ENCODE measurements around the gene BZW1. TPM values are rescaled to one million over a fixed set of nuclear protein-coding genes. Genes with fewer than 3 reads are reported as not detected.

BZW1 gene
- total and polyA plus RNA-seq, 2 experiments from 2014 or later: 118 to 323 TPM

- Histone ChIP-seq H3K79me2 (replicated peaks; ENCODE audit: insufficient read depth) (no peaks in the 10 kb centered on the region), H2AFZ (no peak overlapping the region), H3K9me2 (ENCODE audit: insufficient read depth) (no peaks in the 10 kb centered on the region), H3K4me1 (ENCODE audit: insufficient read depth) (peaks cover 3% of the 10 kb centered on the region; the same call in 1 of the 2 replicates), H3K27ac (ENCODE audit: low read depth) (no peak overlapping the region), H3K27me3 (ENCODE audit: insufficient read depth) (no peaks in the 10 kb centered on the region), H3K4me2 (no peak overlapping the region), H4K20me1 (replicated peaks; ENCODE audit: insufficient read depth) (no peaks in the 10 kb centered on the region; the same call in 1 of the 2 replicates), H3K36me3 (ENCODE audit: insufficient read depth) (no peaks in the 10 kb centered on the region), H3F3A (replicated peaks; ENCODE audit: low read depth) (no peaks in the 10 kb centered on the region), H3K4me3 (no peak overlapping the region)
- TF ChIP-seq JUNB (IDR thresholded peaks at IDR 0.05; ENCODE audit: unreplicated experiment): no peak
- no peak for TF ChIP-seq REST (IDR thresholded peaks at IDR 0.05; ENCODE audit: unreplicated experiment)
- TF ChIP-seq ETS1 (IDR thresholded peaks at IDR 0.05): no peak
- no peak for TF ChIP-seq CREB1 (CRISPR knock-in tag; IDR thresholded peaks at IDR 0.05; ENCODE audit: low read depth)
- no peak for TF ChIP-seq EZH2 (IDR thresholded peaks at IDR 0.05; ENCODE audit: low read depth, unreplicated experiment)
- no peak for TF ChIP-seq NANOG (IDR thresholded peaks at IDR 0.05; ENCODE audit: borderline replicate concordance)
- Mint-ChIP-seq H3K27ac (no peak overlapping the region), H3K4me1 (peaks cover 4% of the 10 kb centered on the region; the same call in 1 of the 3 replicates), H3K36me3 (ENCODE audit: low read depth) (no peaks in the 10 kb centered on the region), H3K27me3 (ENCODE audit: insufficient read depth, low read depth, poor library complexity) (peaks cover 1% of the 10 kb centered on the region), H3K9me3 (no peaks in the 10 kb centered on the region), H3K4me3 (no peak overlapping the region)
- no peak for ATAC-seq
- no peak for DNase-seq (ENCODE audit: low spot score)
Observed at GRCh38 chr2:200762127-200762526, 49.6 kb upstream of the BZW1 start.

GRCh38 chr2:200763422-200763821 is 48.3 kb upstream of the BZW1 start:
- ATAC-seq (no peak), DNase-seq (ENCODE audit: low spot score) (no peak)
- peaks cover 3% of the 10 kb centered on the region; the same call in 1 of the 2 replicates for H3K4me1 ChIP-seq (ENCODE audit: insufficient read depth)
- H3K27me3 ChIP-seq (ENCODE audit: insufficient read depth): no peaks in the 10 kb centered on the region
- Mint-ChIP-seq H3K4me1 (peaks cover 4% of the 10 kb centered on the region; the same call in 1 of the 3 replicates), H3K9me3 (no peaks in the 10 kb centered on the region), H3K27ac (no peak overlapping the region), H3K4me3 (no peak overlapping the region), H3K27me3 (ENCODE audit: insufficient read depth, low read depth, poor library complexity) (peaks cover 3% of the 10 kb centered on the region), H3K36me3 (ENCODE audit: low read depth) (no peaks in the 10 kb centered on the region)
- H4K20me1 ChIP-seq (replicated peaks; ENCODE audit: insufficient read depth): no peaks in the 10 kb centered on the region; the same call in 1 of the 2 replicates
- no peak overlapping the region for H3K4me3 ChIP-seq
- no peaks in the 10 kb centered on the region for H3F3A ChIP-seq (replicated peaks; ENCODE audit: low read depth)
- no peaks in the 10 kb centered on the region for H3K36me3 ChIP-seq (ENCODE audit: insufficient read depth)
- H3K4me2 ChIP-seq: no peak overlapping the region
- H3K9me2 ChIP-seq (ENCODE audit: insufficient read depth): no peaks in the 10 kb centered on the region
- no peak overlapping the region for H2AFZ ChIP-seq
- no peaks in the 10 kb centered on the region for H3K79me2 ChIP-seq (replicated peaks; ENCODE audit: insufficient read depth)
- no peak overlapping the region for H3K27ac ChIP-seq (ENCODE audit: low read depth)
- TF ChIP-seq JUNB (IDR thresholded peaks at IDR 0.05; ENCODE audit: unreplicated experiment) (no peak), REST (IDR thresholded peaks at IDR 0.05; ENCODE audit: unreplicated experiment) (no peak), STAT1 (IDR thresholded peaks at IDR 0.05; ENCODE audit: unreplicated experiment) (no peak), NANOG (IDR thresholded peaks at IDR 0.05; ENCODE audit: borderline replicate concordance) (no peak), POLR2AphosphoS5 (IDR thresholded peaks at IDR 0.05; ENCODE audit: low read depth) (no peak), EZH2phosphoT487 (IDR thresholded peaks at IDR 0.05; ENCODE audit: unreplicated experiment) (no peak), ZNF114 (CRISPR knock-in tag; IDR thresholded peaks at IDR 0.05) (no peak), CREB1 (CRISPR knock-in tag; IDR thresholded peaks at IDR 0.05; ENCODE audit: low read depth) (no peak), ZNF331 (CRISPR knock-in tag; IDR thresholded peaks at IDR 0.05; ENCODE audit: low read depth) (no peak), EZH2 (IDR thresholded peaks at IDR 0.05; ENCODE audit: low read depth, unreplicated experiment) (no peak), ETS1 (IDR thresholded peaks at IDR 0.05) (no peak)

Measured in GM23338 (cell line).